NCI-H510A treated with DMSO at 0.1 percent for 48 hours (cell line): ENCODE results near the gene SEMA5A.

Experiments used
- DNase-seq: peaks from one replicate; lab custom pipeline; 2025; lab: John Stamatoyannopoulos, UW

Gene SEMA5A

GRCh38 chr5:9057406-9058000 is 488.4 kb downstream of the SEMA5A start:
- DNase-seq, result no peak

- no peak for DNase-seq
Observed at GRCh38 chr5:9056046-9056445, 489.8 kb downstream of the SEMA5A start.

- DNase-seq, result no peak
Observed at GRCh38 chr5:9054821-9055589, 490.9 kb downstream of the SEMA5A start.

DNA sequence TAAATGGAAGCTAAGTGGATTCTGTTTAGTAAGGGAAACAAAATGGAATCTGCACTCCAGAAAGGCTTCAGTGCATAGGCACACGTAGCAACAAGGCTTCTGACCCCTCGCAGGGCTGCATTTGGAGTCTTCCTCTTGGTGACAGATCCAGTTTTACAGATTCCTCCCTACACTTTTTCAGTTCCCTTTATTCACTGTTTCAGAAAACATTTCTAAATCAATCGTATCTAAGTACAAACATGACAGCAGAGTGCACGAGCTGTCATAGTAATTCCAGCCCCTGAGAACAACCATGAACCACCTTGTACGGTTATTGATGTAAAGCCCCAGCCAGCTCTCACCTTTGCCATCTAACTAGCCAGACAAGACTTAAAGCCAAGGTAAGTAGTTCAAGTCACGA is 491.6 kb downstream of the SEMA5A start:
- no peak for DNase-seq

GRCh38 chr5:9052421-9052820 is 493.5 kb downstream of the SEMA5A start:
- DNase-seq, result no peak

GRCh38 chr5:9051779-9052178 is 494.1 kb downstream of the SEMA5A start:
- no peak for DNase-seq

DNA sequence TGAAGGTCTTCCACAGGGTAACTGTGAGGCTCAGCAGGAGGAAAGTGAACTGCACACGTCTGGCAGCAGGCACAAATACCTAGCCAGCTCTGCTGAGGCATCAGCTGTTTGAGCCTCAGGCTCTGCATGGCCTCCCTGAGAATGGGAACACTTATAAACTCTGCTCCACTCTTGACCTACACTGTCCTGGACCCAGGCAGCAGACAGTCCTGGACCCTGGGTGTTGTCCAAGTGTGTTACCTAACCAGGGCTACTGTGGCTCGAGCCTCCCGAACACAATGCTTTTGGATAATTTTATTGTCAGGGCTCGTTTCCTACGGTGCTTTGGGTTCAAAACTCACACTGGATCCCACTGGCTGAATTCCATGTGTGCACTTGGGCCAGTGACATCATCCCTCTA is 497.9 kb downstream of the SEMA5A start:
- DNase-seq, result no peak

DNA sequence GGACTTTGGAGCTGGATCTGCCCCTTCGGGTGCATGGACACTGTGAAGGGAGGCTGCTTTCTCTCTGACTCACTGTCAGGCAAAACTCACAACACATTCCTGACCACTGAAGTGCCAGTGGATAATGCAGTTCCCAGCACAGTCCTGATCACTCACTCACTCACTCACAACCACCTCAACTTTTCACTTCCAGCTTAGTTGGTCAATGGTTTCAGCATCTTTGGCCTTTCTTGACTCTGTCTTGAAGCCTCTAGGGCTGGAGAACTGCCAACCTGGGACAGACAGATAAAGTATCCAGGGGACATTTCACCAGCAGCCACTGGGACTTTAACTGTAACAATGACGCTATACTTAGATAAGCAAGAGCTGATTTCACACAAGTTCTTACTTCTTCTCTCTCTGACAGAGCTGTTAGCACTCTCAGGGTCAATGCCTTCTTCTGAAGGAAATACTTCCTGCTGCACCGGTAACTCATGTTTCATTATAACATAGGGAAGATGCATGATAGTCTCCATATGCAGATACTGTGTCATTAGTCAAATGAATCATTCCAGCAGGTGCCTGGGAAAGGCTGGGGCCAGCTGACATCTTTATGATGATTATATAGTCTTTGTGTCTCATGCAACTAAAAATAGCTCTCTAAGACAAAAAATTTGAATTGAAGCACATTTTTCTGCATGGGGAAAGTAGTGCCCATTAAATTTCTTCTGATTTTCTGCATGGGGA is 499.0 kb downstream of the SEMA5A start:
- no peak for DNase-seq

GRCh38 chr5:9045946-9046345 is 499.9 kb downstream of the SEMA5A start:
- DNase-seq, result no peak

DNA sequence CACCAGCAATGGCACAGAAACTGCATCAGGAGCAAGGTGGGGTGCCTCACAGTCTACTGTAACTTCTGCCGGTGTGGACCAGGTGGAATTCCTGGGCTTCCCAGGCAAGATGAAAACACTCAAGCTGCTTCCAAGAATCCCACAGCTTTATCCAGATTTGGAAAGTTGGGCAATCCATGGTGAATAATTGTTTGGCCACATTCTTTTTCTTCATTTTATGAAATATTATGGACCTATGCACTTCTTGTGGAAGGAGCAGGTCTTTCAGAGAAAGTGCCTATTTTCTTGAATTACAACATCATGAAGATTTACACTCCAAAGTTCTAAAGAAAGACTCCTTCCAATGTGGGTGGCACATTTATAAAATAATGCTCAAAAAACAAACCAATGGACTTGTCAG is 503.6 kb downstream of the SEMA5A start:
- DNase-seq, result no peak

DNA sequence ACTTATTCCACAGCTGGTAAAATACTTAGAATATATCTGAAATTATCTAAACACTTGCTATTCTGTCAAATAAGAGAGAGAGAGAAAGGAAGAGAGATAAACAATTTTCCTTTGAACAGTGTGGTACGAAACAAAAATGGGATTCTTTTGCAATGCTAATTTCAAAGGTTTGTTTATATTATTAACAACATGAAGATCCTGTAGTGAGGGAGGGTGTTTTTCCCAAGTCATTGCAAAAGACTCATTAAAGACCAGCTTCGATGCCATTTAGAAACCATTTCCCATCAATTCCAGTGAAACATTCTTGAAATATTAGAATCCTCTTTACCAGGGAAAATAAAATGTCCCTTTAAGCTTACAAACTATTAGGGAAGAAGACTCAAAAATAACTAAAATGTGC is 505.4 kb downstream of the SEMA5A start:
- DNase-seq, result no peak

DNA sequence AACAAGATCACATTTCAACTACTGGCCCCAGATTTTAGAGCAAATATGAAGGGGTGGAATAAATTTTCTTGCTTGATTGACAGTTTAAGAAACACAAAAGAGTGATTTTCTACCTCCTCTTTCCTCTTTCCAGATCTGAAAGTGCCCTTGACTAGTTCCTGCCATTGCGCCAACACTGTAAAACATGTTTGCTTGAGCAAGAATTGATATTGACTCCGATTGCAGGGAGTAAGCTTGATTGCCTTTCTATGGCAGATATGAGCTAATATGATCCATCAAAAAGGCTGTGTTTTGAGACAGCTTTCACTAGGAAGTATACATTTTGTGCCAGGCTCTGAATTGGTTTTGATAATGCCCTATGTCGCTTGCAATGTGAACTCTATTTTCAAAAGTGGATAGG is 508.8 kb downstream of the SEMA5A start:
- DNase-seq, result no peak

DNA sequence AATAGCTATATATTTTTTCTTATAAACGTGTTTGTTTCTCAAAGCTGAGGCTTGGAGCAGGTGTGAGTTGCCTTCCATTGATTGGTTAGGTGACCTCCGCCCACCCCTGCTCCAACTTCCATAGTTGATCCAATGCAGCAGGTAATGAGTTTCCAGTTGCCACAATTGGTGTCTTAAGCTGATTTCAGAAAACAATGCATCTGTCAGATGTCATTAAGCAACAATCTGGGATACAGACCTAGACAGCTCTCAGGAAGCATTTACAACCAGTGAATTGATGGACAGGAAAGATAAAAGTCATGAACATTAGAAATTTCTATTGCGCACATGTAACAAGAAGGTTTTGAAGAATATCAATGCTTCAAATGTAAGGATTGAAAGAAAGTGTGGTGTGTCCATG is 510.5 kb downstream of the SEMA5A start:
- DNase-seq, result no peak

DNA sequence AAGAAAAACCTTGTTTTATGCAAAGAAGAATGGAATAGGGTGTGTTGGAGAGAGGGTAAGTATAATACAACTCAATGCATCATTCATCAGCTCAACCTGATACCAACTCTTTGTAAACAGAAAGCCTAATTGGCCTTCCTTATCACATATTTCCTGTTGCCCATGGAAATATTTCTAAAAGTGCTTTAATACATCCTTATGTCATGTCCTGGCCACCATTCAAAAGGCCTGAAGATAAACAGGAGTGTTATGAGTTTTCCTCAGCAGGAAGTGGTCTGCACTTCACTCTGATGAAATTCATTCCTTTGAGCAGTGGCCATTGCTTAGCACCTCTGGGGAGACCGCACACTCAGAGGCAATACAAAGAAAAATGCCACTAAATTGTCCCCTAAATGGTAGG is 511.2 kb downstream of the SEMA5A start:
- DNase-seq, result no peak

DNA sequence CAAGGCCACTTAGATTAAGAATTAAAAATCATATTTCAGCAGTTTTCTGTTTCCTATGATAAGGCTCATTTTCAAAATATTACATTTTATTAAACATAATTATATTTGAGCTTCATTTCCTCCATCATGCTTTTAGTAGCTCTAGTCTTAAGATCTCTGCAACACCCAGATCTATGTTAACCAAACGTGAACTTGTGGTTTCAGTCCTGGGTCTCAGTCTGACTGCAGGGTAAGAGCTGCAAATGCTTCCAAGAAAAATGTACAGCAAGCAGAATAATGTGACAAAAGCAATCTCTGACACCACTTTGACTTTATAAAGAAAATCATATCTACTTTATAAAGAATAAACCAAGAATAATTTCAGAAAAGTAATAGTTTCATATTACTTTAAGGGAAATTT is 512.4 kb downstream of the SEMA5A start:
- no peak for DNase-seq

GRCh38 chr5:9025942-9026341 is 519.9 kb downstream of the SEMA5A start:
- DNase-seq, result no peak

- no peak for DNase-seq
Observed at GRCh38 chr5:9020996-9021395, 524.9 kb downstream of the SEMA5A start.

- no peak for DNase-seq
Observed at GRCh38 chr5:9015937-9016270, 530.0 kb downstream of the SEMA5A start.

GRCh38 chr5:9015260-9015936 is 530.5 kb downstream of the SEMA5A start:
- DNase-seq, result no peak

DNA sequence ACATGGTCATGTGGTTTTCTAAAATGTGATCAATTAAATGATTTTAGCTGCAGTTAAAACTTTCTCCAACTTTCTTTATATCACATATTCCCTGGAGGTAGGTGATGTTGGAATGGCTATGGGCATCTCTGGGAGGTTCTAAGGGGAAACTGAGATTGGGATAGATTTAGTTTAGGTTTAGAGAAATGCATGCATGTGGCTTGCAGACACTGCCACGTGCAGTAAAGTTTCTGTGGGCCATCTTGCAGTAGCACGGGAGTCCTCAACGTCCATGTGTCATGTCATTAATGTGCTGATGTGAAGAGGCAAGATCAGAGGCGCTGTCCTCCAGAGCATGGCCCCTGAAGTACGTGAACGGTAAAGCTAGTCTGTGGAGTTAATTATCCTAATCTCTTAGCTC is 532.7 kb downstream of the SEMA5A start:
- DNase-seq, result no peak

- DNase-seq, result no peak
Observed at GRCh38 chr5:9009931-9010651, 535.8 kb downstream of the SEMA5A start.

DNA sequence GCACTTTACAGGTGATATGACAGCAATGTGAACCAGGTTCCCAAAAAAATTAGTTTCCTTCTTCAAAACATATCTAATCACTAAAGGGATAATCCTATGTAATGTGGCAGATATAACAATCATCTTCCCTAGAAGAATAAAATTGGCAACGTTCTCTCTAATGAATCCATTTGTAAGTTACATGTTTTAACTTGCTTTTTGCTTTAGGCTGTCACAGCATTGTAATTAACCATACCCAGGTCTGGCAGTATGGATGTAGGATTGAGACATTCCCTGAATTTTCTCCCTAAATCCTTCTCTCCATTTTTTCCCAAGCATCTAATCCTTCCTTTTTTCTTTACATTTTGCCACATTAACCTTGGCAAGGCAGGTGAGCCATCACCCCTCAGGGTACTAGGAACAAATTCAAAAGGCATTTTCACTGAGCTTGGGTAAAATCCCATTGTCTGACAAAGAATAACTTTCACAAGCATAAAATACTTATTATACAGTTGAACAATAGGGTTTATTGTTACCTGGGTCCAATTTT is 548.3 kb downstream of the SEMA5A start:
- no peak for DNase-seq
